OCI-LY1 (cell line): ENCODE results near the gene CFAP46.

ENCODE experiments used
- CTCF ChIP-seq: fragments of 200-600 bp; sonication (generic), shearing (Covaris generic); IDR thresholded peaks from 2 replicates; pipeline ENCODE4 v1.5.1; 2017; ENCODE audit warnings: mild to moderate bottlenecking, antibody characterized with exemption, low read length, moderate library complexity, mixed read lengths
- EZH2 ChIP-seq: fragments of 200-600 bp; sonication (generic), shearing (Covaris generic); IDR thresholded peaks from 2 replicates; pipeline ENCODE4 v1.8.0; 2017; ENCODE audit warnings: borderline replicate concordance, mixed run types, mild to moderate bottlenecking, antibody characterized with exemption, low read length, moderate library complexity, mixed read lengths

GRCh38 chr10:132840698-132841614, 101.4 kb downstream of the CFAP46 start:
- no peak for TF ChIP-seq CTCF
- no peak for TF ChIP-seq EZH2
